A673 (cell line): ENCODE results near the gene SLC30A2.

Experiments
- CTCF ChIP-seq: fragments of 300-800, 200-600 bp; sonication (generic); conservative IDR thresholded peaks from 2 replicates; pipeline ENCODE4 v1.5.1; 2017; ENCODE audit warnings: low read depth, mild to moderate bottlenecking, antibody characterized with exemption, low read length, moderate library complexity, mixed read lengths
- EZH2 ChIP-seq: fragments of 200-600 bp; sonication (generic); IDR thresholded peaks from 2 replicates; pipeline ENCODE4 v1.6.1; 2017; ENCODE audit warnings: borderline replicate concordance, low read depth, mild to moderate bottlenecking, mixed read lengths, antibody characterized with exemption, low read length; ENCODE audit not compliant: poor library complexity, severe bottlenecking

GRCh38 chr1:26079178-26079563, 33.3 kb upstream of the SLC30A2 start:
- TF ChIP-seq CTCF, result no peak
- no peak for TF ChIP-seq EZH2
